ENCODE results near the gene SPEN. TPM values are rescaled to one million over a fixed set of nuclear protein-coding genes. Genes with fewer than 3 reads are reported as not detected.
A peak's percentile ranks its signal among the peaks of the same experiment; 100 is the strongest.

The SPEN gene
- total RNA-seq, 1 experiment from 2014 or later, result 22.3 TPM

DNA sequence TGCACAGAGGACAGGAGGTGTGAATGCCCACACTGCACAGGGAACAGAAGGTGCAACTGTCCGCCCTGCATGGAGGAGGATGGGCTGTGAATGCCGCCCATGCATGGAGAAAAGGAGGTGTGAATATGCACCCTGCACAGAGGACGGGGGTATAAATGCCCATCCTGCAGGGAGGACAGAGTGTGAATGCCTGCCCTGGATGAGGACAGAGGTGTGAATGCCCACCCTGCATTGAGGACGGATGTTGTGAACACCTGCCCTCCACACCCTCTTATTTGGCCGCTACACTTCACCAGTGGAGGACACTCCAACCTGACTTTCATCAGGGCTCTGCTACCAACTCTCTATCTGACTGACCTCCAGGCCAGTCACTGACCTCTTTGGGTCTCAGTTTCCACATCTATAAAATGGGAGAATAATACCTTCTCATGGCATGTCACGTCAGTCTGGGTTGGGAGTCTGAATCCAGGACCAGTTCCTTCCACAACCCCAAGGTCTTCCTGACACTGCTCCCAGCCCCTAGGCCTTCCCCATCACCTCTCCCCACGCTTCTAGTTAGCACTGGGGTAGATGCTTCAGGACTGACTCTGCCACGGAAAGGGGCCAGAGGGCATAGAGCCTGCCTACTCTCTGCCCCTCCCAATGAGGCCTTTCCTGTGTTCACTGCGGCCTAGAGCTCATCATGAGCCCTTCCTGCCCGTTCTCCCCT is 100.0 kb downstream of the SPEN start:
- no peak for DNase-seq (ENCODE audit: low read depth)

DNA sequence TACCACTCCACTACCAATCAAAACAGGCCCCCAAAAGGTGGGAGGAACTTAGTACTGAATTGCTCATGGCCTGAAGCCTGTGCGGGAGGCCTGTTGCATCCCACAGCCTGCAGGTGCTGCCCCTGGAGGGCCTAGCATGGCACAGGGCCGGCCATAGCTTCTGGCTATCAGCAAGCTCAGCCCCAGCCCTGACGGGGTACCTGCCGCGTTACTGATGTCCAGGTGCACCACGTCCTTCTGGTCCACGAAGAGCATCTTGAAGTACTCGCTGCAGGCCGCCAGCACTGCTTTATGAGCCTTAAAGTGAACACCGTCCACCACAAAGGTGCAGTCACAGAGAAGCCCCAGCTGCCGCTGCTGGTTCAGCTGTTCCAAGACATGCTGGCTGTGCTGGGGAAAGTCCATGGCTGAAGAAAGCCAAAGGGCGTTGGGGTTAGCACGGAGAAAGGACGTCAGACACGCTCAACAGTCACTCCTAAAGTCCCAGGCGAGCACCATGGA is 100.6 kb downstream of the SPEN start:
- peak; percentile 63 for DNase-seq (ENCODE audit: low read depth)

DNA sequence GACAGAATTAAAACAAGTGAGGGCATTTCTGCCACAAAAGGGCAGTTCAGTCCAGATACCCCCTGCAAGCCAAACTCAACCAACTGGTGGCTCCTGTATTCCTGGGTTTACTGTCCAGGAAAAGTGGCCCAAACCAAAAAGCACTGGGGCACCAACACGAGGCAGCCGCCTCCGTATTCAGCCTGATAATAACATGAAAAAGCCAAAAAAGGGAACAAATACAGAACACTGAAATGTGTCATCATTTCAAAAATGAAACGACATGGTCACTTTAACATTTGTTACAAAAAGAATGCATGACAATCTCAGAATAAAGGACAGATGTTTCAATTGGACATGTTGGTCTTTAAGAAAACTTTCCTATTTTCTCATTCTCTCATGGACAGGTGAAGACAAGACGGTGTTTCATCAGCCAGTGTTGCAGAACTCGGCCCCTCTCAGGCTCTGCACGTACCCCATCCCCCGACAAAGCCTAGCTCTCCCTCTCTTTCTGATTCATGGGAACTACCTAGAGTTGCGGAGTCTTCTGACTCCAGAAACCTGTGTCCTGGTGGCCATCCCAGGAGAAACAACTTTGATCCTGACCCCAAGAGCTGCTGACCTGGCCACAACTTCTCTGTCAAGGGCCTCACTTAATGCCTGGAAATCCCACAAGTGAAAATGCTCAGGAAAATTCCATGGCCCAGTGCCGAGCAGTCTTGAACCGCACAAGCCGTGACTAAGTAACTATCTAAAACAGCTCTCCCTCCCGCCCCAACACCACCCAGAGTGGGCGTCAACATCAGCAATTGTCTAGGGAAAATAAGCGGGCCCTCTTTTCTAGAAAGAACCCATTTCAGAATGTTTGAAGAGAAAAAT is 101.3 kb downstream of the SPEN start:
- DNase-seq (ENCODE audit: low read depth), result peak; percentile 94

DNA sequence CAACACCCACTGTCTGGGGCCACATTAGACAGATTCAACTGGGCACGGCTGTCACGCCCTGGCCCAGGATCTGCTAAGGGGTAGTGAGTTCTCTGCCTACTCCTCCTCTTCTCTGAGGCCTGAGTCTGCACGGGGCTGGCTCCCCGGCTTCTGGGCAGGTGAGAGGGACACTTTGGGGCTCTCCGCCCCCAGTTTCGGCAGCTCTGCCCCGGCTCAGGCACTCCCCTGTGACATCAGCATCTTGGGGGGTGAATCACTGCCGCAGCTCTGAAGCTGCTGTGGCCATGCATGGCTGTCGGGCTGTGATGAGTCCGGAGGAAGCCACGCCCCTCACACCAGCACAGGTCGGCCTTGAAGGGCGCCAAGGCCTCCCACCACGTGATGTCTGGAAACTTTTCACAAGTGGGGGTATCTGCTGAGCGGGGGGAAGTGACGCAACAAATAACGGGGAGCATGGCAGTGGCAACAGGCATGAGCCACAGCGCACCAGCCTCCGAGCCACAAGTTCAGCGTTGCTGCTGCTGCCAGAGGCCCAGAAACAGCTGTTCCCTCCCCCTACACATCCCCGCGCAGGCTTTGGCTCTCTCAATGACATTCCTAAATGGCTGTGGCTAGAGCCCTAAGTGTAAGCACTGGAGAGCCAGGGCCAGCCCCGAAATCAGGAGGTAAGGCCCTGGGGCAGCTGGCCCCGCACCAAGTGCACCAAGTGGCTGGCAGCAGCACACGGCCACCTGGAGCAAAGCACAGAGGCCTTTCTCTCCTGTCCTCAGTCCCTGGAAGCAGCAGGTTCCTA is 102.1 kb downstream of the SPEN start:
- peak; percentile 99 for DNase-seq (ENCODE audit: low read depth)

DNA sequence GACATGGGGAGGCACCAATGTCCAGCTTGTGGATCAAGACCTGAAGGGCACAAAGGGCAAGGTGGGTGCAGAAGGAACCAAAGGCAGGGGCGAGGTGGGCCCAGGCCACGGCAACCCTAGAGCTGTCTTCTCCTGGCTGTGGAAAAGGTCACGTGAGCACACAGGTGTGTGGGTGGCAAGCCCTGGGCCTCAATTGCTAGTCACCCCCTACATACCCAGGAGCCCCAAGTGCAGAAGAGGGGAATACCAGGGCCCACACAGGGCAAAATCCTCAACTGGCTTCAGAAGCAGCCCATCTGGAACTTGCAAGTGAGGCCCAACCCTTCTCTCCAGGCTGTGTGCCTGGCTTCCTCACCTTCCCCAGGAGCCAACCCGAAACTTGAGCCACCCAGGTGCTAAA is 102.8 kb downstream of the SPEN start:
- no peak for DNase-seq (ENCODE audit: low read depth)

DNA sequence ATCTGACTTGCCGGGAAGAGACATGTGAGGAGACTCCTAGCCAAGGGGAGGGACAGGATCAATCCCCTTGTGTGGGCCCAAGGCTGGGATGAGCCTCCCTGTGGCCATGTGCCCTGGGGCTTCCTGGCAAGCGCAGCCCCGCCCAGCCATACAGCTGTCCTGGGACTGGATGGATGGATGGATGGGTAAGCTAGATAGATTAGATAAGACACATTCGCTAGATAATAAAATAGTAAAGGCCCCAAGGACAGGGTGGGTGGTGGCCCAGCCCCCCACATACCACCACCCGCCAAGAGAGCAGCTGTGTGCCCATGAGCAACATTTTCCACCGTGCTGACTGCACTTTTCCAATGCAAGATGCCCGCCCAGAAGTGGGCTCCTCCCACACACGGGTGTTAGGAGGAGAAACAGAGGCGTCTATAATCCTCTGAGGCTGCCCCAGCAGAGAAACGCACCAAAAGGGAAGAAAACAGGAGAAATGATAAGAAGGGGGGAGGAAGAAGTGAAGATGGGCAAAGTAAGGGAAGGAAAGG is 103.3 kb downstream of the SPEN start:
- DNase-seq (ENCODE audit: low read depth), result peak; percentile 82

DNA sequence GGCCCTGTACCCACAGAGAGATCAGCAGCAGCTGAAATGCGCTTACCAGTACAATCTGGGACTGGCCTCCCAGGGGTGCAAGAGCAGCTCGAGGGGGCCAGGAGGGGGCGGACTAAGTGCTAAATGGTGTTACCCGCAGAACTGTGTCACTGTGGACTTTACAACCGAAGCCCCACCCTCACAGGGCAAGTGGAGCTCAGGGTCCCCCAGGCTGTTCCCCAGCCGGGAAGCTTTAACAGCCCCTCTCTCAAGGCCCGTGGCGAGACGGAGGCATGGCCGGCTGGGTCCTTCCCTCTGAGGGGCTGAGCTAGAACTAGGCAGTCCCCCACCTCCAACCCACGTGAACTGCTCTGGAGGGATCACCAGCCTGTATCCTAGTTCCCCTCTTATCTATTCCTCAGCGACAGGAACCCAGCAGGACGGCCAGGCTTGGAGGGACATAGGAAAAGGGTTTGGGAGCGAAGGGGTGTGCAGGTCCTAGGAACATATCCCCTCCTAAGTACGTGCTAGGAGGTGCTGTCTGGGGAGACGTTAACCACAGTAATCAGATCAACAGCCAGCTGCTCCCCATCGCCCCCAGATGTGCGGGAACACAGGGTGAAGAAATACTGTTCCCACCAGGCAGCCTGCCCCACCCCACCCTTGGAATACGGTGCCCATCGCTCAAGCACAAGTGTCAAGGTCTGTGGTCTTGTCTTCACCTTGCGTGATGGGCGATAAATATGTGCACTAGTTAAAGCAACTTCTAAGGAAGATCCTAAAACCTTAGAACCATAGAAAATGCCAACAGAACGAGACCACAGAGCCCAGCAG is 104.0 kb downstream of the SPEN start:
- peak; percentile 56 for DNase-seq (ENCODE audit: low read depth)

DNA sequence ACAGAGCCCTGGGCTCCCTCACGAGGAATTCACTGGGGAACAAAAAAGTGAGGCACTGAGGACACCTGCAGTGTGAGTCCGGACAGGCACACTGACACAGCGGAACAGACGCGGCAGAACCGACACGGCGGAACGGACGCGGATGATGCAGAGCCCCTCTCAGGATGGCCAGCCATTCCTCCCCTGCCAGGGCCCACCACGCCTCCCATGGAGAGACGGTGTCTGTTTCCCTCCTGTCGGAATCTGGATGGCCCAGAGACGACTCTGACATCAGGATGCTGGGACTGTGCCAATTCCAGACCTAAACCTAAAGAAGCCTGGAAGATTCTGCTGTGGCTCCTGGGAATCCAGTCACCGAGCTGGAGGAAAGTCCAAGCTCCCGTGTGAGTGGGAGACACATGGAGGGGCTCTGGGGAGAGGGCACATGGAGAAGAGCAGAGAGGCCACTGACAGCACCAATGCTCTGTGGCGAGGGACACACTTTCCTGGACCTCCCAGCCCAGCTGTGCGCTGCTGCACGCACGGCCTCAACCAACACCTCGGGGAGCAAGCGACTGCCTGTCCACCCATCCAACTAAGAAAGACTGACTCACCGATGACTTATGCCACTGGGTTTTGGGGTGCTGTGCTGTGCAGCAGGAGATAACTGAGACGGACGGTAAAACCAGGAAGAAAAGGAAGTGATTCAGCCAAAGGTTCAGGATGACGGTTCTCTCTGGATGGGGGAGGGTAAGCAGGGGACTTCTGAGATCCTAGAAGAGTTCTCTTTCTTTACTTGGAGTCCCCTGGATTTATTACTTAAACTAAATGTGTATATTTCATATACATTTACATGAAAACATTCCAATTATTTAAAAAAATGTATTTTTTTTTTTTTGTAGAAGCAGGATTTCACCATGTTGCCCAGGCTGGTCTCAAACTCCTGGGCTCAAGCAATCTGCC is 105.1 kb downstream of the SPEN start:
- DNase-seq (ENCODE audit: low read depth), result peak; percentile 97

DNA sequence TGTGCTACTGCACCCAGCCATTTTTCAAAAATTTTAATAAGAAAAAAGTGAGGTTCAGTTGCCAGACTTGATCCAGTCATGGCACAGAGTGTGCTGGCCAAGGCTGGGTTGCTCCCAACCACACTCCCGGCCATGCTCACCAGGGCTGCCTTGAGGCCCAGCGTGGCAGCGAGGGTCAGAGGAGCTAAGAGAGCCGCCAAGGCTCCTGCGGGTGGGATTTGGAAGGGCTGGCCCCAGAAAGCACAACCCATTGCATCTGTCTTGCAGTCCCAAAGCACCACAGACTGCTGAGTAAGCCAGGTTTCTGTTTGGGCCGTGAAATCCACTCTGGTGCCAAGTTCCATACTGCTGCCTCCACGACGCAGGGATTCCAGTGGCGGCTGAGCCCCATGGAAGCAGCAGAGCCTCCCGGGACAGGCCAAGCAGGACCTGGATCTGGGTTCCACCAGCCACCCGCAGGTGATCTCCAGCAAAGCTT is 105.8 kb downstream of the SPEN start:
- DNase-seq (ENCODE audit: low read depth), result peak; percentile 53

DNA sequence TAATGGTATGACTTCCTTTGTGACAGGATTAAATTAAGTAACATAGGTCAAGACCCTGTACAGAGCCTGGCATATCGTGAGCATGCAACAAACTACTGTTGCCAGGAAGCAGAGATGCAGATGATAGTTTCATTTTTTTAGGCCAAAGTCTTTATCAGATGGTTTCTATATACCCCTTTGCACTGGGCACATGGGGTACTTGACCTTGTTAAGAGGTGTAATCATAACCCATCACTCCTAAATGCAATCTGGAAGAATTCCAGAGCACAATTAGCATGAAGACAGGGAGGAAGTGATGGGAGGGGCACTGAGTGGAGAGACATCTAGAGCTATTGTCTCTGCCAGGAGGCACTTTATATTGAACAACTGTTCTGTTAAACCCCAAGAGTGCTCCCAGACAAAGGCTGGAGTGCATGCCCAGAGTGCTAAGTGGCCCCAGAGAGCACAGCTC is 106.3 kb downstream of the SPEN start:
- no peak for DNase-seq (ENCODE audit: low read depth)

DNA sequence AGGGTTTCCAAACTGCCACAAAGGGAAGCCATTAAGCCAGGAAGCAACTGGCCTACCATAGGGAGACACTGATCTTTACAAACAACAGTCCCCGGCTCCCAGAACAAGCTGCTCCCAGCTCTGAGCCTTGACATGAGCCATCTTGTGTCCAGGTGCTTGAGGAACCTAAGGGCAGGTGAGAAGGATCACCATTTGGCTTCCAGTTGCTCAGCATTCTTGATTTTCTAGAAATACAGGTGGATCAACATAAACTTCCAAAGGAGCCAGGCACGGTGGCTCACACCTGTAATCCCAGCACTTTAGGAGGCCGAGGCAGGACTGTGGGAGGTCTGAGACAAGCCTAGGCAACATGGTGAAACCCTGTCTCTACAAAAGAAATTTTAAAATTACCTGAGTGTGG is 106.8 kb downstream of the SPEN start:
- no peak for DNase-seq (ENCODE audit: low read depth)

DNA sequence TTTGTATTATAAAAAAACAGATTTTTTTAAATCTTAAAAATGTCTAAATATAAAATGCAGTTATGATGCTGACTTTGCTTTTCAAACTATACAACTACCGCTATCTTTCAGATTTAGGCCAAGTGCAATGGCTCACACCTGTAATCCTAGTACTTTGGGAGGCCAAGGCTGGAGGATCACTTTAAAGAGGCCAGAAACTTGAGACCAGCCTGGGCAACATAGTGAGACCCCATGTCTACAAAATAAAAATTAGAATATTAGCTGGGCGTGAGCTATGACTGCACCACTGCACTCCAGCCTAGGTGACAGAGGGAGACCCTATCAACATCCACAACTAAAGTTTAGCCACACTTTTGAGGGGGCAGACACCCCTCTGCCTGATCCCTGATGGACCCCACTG is 108.0 kb downstream of the SPEN start:
- no peak for DNase-seq (ENCODE audit: low read depth)

DNA sequence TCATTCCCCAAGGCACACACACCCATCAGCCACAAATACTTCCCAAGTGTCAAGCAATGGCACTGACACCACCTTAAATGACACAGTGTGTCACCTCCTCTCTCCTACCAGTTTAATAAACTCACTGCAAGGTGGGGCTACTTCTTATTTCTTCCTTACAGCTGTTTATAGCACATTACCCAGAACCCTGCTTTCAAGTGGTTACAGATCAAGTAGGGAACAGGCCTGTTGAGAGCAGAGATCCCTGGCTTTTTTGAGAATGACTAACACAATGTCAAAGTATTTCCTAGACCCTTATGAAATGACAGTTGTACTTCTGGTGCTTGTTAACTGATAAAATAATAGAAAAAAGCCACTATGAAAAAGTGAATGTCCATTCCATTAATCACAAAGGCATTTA is 108.6 kb downstream of the SPEN start:
- DNase-seq (ENCODE audit: low read depth), result no peak

DNA sequence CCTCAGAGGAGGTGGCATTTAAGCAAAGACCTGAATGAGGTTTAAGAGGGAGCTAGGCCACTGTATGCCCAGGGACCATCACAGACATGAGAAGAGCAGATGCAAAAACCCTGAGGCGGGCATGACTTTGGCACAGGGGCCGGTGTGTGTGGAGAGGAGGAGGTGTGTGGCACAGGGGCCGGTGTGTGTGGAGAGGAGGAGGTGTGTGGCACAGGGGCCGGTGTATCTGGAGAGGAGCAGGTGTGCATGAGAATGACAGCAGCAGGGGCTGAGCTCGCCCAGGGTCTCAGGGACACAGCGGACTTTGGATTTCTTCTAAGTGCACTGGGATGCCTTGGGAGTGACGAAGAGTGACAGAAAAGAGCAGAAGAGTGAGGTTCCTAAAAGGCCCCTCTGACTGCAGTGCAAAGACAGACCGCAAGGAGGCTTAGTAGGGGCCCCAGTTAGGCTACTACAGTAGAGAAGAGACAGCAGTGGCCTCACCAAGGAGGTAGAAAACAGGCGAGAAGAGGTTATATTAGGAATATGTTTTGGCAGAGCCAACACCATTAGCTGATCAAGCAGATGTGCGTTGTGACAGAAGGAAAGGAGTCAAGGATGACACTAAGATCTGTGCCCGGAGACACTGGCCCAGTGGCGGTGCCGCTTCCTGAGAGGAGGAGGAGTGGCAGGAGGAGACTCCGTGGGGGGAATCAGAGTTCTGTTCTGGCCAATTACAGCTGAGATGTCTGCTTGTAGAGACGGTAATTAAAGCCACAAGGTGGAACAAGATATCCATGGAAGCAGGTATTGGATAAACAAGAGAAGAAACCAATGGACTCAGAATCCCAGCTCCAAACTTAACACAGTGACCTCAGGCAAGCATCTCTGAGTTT is 110.0 kb downstream of the SPEN start:
- no peak for DNase-seq (ENCODE audit: low read depth)

DNA sequence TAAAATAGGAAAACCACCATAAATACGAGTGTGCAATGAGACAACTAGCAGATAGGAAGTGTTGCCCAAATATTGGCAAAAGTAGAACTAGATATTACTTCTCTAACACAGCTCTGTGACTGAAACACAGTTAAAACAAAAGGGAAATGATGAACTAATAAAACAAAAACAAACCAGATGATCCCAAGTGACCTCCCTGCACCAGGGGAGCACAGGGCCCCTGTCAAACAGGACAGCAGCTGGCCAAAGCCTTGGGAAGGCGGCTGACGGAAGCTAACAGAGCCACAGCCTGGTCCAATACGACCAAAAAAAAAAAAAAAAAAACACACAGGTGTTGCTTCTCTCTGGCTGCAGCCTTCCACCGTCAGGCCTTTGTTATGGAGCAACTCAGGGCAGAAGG is 110.6 kb downstream of the SPEN start:
- no peak for DNase-seq (ENCODE audit: low read depth)

DNA sequence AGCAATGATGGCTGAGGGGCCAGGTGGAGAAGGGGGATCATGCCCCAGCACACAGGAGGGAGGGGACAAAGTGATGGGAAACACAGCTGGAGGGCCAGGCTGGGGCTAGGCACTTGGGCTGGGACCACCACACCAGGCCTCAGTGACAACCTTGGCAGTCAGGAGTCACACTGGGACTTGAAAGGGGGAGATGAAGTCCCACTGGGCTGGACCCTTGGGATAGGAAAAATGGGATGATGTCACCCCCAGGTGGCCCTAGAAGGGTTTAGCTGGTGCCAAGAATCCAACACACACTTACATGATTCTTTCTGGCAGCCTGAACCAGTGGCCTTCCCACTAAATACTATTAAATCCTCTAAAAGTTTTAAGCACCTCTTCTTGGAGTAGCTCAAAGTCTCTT is 111.3 kb downstream of the SPEN start:
- DNase-seq (ENCODE audit: low read depth), result no peak

DNA sequence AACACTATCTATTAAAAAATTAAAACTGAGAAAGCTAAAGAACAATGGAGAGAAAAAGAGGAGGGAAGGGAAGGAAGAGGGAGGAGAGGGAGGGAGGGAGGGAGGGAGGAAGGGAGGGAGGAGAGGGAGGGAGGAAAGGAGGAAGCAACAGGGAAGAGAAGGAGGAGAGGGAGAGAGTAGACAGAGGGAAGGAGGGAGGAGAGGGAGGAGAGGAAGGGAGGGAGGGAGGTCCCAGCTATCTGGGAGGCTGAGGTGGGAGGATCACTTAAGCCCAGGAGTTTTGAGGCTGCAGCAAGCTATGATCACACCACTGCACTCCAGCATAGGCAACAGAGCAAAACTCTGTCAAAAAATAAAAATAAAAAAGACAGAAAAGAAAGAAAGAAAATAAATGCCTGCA is 111.9 kb downstream of the SPEN start:
- DNase-seq (ENCODE audit: low read depth), result no peak

DNA sequence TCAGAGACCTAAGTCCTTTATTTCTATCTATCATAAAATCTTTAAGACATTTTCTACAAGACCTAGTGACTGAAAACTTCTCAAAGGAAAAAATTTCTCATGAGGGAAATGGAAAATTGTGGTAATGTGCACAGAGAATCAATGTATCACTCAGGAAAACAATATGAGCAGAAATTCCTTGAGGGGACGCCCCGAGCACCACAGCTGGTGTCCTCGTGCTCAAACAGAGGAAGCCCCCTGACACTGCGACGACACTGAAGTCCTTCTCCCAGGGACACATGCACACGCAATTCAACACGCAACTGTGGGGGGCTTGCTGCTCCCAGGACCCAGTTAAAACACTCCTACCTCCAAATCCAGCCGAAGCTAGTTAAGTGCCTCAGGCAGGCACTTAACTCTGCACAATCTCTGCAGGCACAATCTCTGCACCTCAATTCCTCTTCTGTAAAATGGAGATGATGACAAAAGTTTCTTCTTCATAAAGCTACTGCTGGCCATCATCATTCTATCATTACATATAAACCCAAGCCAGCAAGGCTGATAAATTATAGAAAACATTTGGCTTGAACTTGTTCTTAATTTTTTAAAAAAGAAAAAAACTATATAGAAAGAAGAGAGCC is 112.4 kb downstream of the SPEN start:
- DNase-seq (ENCODE audit: low read depth), result no peak

All from Daoy (cell line).